Hepatocyte (in vitro differentiated cells): Measurements from ENCODE around the gene INHBE. TPM values are rescaled to one million over a fixed set of nuclear protein-coding genes. Genes with fewer than 3 reads are reported as not detected.

Experiments used
- DNase-seq: peaks from one replicate; pipeline ENCODE4 v3.0.0-alpha.2; 2016; ENCODE audit warnings: low spot score
- H2AFZ ChIP-seq: fragments of 200-600 bp; sonication (generic); 2 replicates; pipeline ENCODE4 v1.6.0; 2016; ENCODE audit warnings: antibody characterized with exemption, mild to moderate bottlenecking
- H3K27ac ChIP-seq: fragments of 200-600 bp; sonication (generic); 2 replicates; pipeline ENCODE4 v1.5.1; 2016; ENCODE audit warnings: mild to moderate bottlenecking
- H3K27me3 ChIP-seq: fragments of 200-600 bp; sonication (generic); 2 replicates; pipeline ENCODE4 v1.6.1; 2016
- H3K36me3 ChIP-seq: fragments of 200-600 bp; sonication (generic); replicated peaks from 2 replicates; pipeline ENCODE4 v1.5.1; 2016; ENCODE audit warnings: low read depth; ENCODE audit not compliant: insufficient read depth
- H3K4me1 ChIP-seq: fragments of 200-600 bp; sonication (generic); 2 replicates; pipeline ENCODE4 v1.5.1; 2016; ENCODE audit warnings: mild to moderate bottlenecking, moderate library complexity; ENCODE audit not compliant: insufficient read depth
- H3K4me2 ChIP-seq: fragments of 200-600 bp; sonication (generic); 2 replicates; pipeline ENCODE4 v1.6.0; 2016
- H3K4me3 ChIP-seq: fragments of 200-600 bp; sonication (generic); 2 replicates; pipeline ENCODE4 v1.5.1; 2016; ENCODE audit warnings: mild to moderate bottlenecking
- H3K79me2 ChIP-seq: fragments of 200-600 bp; sonication (generic); 2 replicates; pipeline ENCODE4 v1.6.0; 2017; ENCODE audit warnings: mild to moderate bottlenecking
- H3K9me2 ChIP-seq: fragments of 200-600 bp; sonication (generic); replicated peaks from 2 replicates; pipeline ENCODE4 v1.6.0; 2017; ENCODE audit warnings: mild to moderate bottlenecking; ENCODE audit not compliant: insufficient read depth
- H3K9me3 ChIP-seq: fragments of 200-600 bp; sonication (generic); 2 replicates; pipeline ENCODE4 v1.5.1; 2016; ENCODE audit warnings: low read depth, mild to moderate bottlenecking
- H4K20me1 ChIP-seq: fragments of 200-600 bp; sonication (generic); 2 replicates; pipeline ENCODE4 v1.6.0; 2016; ENCODE audit warnings: mild to moderate bottlenecking; ENCODE audit not compliant: insufficient read depth, poor library complexity, severe bottlenecking
- EZH2 ChIP-seq: fragments of 200-600 bp; sonication (generic); IDR thresholded peaks from 2 replicates; pipeline ENCODE4 v1.6.1; 2016; ENCODE audit warnings: antibody characterized with exemption, mild to moderate bottlenecking, borderline replicate concordance
- EZH2phosphoT487 ChIP-seq: fragments of 200-600 bp; sonication (generic); IDR thresholded peaks from one replicate; pipeline ENCODE4 v1.6.1; 2018; ENCODE audit warnings: antibody characterized with exemption, mild to moderate bottlenecking, low read depth, moderate library complexity; ENCODE audit not compliant: unreplicated experiment, severe bottlenecking
- WGBS: methylation state at CpG from one replicate; pipeline ENCODE4 v1.1.6; 2016; ENCODE audit warnings: low lambda C conversion rate; ENCODE audit errors: missing lambda C conversion rate; 5-methylcytosine and 5-hydroxymethylcytosine counted together
- polyA plus RNA-seq: library from polyadenylated mRNA; unstranded; fragments of >200 nt; fragmentation: Nextera tagmentation; extraction: Ambion mirVana; gene quantifications from 2 replicates; pipeline ENCODE4 v1.2.1, GENCODE V29; 2016
- total RNA-seq: library from RNA; depleted of rRNA; stranded (reverse); fragments of >200 nt; gene quantifications from 2 replicates; pipeline ENCODE4 v1.2.3, GENCODE V29; 2014
- TF ChIP-seq, protein P1 (sequence below): fragments of 200-600 bp; sonication (generic); IDR thresholded peaks from 2 replicates; pipeline ENCODE4 v1.5.1; 2016; ENCODE audit warnings: antibody characterized with exemption, mild to moderate bottlenecking; ENCODE audit not compliant: poor library complexity

The INHBE gene
- total and polyA plus RNA-seq, 2 experiments from 2014 or later, result 15.1 to 44.2 TPM

DNA sequence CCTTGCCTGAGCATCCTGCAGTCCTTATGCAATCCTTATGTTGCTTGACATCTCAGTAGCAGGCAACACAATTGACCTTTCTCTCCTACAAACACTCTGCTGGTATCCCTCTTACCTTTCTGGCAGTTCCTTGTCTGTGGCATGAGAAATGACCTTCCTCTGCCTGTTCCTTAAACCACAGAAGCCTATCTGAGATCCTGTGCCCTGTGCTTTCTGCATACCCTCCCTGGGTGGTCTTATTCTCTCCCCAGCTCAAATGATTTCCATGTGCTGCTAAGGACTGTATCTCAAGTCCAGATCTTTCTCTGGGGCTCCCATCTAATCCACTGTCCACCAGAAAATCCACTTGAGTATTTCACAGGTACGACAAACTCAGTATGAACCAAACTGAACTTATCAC, 26.6 kb downstream of the INHBE start:
- DNase-seq, result no peak
- H2AFZ ChIP-seq, result no peak overlapping the region
- no peak overlapping the region for H3K4me2 ChIP-seq
- H3K36me3 ChIP-seq, result no peaks in the 10 kb centered on the region
- H3K4me1 ChIP-seq, result no peaks in the 10 kb centered on the region
- no peaks in the 10 kb centered on the region for H4K20me1 ChIP-seq
- H3K27me3 ChIP-seq, result peaks cover 12% of the 10 kb centered on the region
- no peaks in the 10 kb centered on the region for H3K79me2 ChIP-seq
- no peaks in the 10 kb centered on the region for H3K9me3 ChIP-seq
- H3K27ac ChIP-seq, result no peak overlapping the region
- no peaks in the 10 kb centered on the region for H3K9me2 ChIP-seq
- WGBS, result 53% methylated on average over 1 of the region's 1 CpG
- TF ChIP-seq EZH2 (no peak), EZH2phosphoT487 (no peak)
- TF ChIP-seq, protein P1, sequence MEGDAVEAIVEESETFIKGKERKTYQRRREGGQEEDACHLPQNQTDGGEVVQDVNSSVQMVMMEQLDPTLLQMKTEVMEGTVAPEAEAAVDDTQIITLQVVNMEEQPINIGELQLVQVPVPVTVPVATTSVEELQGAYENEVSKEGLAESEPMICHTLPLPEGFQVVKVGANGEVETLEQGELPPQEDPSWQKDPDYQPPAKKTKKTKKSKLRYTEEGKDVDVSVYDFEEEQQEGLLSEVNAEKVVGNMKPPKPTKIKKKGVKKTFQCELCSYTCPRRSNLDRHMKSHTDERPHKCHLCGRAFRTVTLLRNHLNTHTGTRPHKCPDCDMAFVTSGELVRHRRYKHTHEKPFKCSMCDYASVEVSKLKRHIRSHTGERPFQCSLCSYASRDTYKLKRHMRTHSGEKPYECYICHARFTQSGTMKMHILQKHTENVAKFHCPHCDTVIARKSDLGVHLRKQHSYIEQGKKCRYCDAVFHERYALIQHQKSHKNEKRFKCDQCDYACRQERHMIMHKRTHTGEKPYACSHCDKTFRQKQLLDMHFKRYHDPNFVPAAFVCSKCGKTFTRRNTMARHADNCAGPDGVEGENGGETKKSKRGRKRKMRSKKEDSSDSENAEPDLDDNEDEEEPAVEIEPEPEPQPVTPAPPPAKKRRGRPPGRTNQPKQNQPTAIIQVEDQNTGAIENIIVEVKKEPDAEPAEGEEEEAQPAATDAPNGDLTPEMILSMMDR, result no peak
- no peak overlapping the region for H3K4me3 ChIP-seq

- no peak overlapping the region for H2AFZ ChIP-seq
- no peak for TF ChIP-seq EZH2
- no peak for TF ChIP-seq EZH2phosphoT487
- TF ChIP-seq, protein P1, result no peak
- DNase-seq, result no peak
- H3K4me1 ChIP-seq, result no peaks in the 10 kb centered on the region
- no peaks in the 10 kb centered on the region for H3K9me2 ChIP-seq
- H3K27me3 ChIP-seq, result peaks cover 3% of the 10 kb centered on the region
- H3K9me3 ChIP-seq, result no peaks in the 10 kb centered on the region
- no peaks in the 10 kb centered on the region for H4K20me1 ChIP-seq
- no peaks in the 10 kb centered on the region for H3K36me3 ChIP-seq
- no peak overlapping the region for H3K27ac ChIP-seq
- WGBS, result 48% methylated on average over 5 of the region's 5 CpGs
- H3K79me2 ChIP-seq, result peaks cover 5% of the 10 kb centered on the region
- H3K4me3 ChIP-seq, result no peak overlapping the region
- H3K4me2 ChIP-seq, result no peak overlapping the region
These were observed 28.4 kb downstream of the INHBE start for GRCh38 chr12:57483466-57483865.

GRCh38 chr12:57485695-57486094, 30.6 kb downstream of the INHBE start:
- Histone ChIP-seq H3K36me3 (no peaks in the 10 kb centered on the region), H3K9me3 (no peaks in the 10 kb centered on the region), H3K79me2 (peaks cover 23% of the 10 kb centered on the region), H4K20me1 (no peaks in the 10 kb centered on the region), H2AFZ (no peak overlapping the region), H3K4me3 (no peak overlapping the region), H3K27me3 (no peaks in the 10 kb centered on the region), H3K27ac (no peak overlapping the region), H3K4me2 (no peak overlapping the region), H3K9me2 (no peaks in the 10 kb centered on the region), H3K4me1 (peaks cover 11% of the 10 kb centered on the region)
- DNase-seq, result no peak
- no peak for TF ChIP-seq EZH2phosphoT487
- no peak for TF ChIP-seq EZH2
- TF ChIP-seq, protein P1, result no peak
